Gastrocnemius medialis (tissue), 4 donors: Measurements from ENCODE around the gene CCL16.

Experiments
- POLR2A ChIP-seq, 2 donors: fragments of 450-650 bp; IDR thresholded peaks; one replicate each; pipeline ENCODE4 v1.6.1; 2017; ENCODE audit warnings: antibody characterized with exemption in 2 of 2, mild to moderate bottlenecking in 2 of 2, moderate library complexity in 2 of 2
- TF ChIP-seq, protein P1 (sequence below), 5 experiments: fragments of 450-650 bp in 3 of 5; fragments of 200-600 bp in 2 of 5; sonication (generic) in 2 of 5; IDR thresholded peaks in 4 of 5; conservative IDR thresholded peaks in 1 of 5; 1 replicate in 4 of 5; 2 replicates in 1 of 5; pipeline ENCODE4 v1.5.1; 2016 to 2019; ENCODE audit warnings: antibody characterized with exemption in 5 of 5, mild to moderate bottlenecking in 3 of 5, moderate library complexity in 3 of 5

DNA sequence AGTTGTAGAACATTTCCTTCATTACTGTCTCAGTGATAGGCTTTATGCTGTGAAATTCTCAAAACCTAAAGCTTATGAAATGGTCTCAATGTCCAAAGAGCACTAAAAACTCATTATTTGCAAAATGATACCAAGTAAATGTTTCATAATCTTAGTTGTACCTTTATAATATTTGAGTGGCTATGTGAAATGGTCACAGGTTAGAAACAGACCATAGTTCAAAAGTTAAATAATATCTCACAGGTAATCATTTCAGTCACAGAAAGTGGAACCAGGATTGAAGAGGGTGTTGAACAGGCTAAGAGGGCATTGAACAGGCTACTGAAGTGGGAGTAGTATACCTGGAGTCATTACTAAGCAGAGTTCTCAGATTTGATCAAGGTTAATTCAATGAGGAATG, 53.6 kb downstream of the CCL16 start:
- TF ChIP-seq, protein P1, sequence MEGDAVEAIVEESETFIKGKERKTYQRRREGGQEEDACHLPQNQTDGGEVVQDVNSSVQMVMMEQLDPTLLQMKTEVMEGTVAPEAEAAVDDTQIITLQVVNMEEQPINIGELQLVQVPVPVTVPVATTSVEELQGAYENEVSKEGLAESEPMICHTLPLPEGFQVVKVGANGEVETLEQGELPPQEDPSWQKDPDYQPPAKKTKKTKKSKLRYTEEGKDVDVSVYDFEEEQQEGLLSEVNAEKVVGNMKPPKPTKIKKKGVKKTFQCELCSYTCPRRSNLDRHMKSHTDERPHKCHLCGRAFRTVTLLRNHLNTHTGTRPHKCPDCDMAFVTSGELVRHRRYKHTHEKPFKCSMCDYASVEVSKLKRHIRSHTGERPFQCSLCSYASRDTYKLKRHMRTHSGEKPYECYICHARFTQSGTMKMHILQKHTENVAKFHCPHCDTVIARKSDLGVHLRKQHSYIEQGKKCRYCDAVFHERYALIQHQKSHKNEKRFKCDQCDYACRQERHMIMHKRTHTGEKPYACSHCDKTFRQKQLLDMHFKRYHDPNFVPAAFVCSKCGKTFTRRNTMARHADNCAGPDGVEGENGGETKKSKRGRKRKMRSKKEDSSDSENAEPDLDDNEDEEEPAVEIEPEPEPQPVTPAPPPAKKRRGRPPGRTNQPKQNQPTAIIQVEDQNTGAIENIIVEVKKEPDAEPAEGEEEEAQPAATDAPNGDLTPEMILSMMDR (IDR thresholded peaks at IDR 0.05 in 4 of 5, conservative IDR thresholded peaks at IDR 0.05 in 1 of 5), result no peak
- TF ChIP-seq POLR2A (IDR thresholded peaks at IDR 0.05), result no peak
